ENCODE data around the gene TECRL.

The TECRL gene, protein sequence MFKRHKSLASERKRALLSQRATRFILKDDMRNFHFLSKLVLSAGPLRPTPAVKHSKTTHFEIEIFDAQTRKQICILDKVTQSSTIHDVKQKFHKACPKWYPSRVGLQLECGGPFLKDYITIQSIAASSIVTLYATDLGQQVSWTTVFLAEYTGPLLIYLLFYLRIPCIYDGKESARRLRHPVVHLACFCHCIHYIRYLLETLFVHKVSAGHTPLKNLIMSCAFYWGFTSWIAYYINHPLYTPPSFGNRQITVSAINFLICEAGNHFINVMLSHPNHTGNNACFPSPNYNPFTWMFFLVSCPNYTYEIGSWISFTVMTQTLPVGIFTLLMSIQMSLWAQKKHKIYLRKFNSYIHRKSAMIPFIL

GRCh38 chr4:64409300-64409699 is at the start of gene TECRL:
TSS of gene TECRL (minus strand) at chr4:64409450. CDS start at chr4:64409351, 99 bp downstream.
- DNase-seq (ENCODE audit: low read depth), result no peak

DNA sequence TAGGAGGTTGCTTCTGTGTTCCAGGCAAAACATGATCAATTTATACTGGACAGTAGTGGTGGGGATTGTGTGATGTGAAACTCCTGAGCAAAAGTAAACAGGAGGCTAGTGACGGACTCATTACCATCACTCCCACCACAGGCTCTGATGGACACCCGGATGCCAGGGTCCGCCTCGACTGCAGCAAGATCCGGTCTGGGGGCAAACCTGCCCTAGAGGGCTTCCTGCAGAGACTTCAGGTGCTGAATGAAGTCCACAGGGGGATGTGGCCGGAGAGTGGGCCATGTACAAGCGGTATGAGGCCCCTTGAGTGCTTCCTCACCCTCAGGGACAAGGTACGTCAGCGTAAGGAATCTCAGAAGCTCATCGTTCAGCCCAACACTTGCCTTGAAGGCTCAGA is 23.4 kb upstream of the TECRL start:
- DNase-seq (ENCODE audit: low read depth), result no peak

DNA sequence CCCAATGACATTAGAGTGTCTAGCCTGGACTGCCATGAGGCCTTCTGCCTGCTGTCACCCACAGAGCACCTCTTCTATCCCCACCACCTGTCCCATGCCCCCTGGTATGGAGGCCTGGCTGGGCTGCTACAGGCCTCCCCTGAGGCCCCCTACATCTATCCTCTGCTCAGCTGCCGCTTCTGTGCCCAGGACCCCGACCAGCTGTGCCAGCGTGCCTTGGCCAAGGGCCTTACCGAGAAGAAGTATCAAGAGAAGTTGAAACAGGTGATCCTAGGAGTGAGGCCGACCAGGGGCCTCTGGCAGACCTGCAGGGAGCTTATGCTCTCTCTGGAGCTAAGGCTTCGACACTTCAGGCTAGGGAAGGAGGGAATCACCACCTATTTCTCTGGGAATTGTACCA is 21.7 kb upstream of the TECRL start:
- no peak for DNase-seq (ENCODE audit: low read depth)

DNA sequence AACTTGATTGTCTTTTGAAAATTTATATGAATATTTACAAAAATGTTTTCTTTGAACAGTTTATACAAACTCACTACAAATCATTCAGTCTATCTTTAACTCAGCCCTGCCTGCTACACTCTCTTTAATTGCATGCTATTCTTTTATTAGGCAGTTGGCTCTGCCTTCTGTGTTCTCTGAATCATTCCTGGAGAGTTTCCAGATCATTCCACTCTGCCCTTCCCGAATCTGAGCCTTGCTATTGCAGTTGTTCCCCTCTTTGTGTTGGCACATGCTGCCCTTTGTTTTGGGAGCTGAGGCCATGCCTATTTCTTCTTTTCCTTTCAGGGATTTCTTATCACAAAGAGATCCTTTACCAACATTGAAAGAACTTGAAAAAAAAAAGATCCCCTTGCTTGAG is 8.7 kb upstream of the TECRL start:
- DNase-seq (ENCODE audit: low read depth), result no peak

GRCh38 chr4:64407000-64407399 is 2.2 kb downstream of the TECRL start:
- DNase-seq (ENCODE audit: low read depth), result no peak

DNA sequence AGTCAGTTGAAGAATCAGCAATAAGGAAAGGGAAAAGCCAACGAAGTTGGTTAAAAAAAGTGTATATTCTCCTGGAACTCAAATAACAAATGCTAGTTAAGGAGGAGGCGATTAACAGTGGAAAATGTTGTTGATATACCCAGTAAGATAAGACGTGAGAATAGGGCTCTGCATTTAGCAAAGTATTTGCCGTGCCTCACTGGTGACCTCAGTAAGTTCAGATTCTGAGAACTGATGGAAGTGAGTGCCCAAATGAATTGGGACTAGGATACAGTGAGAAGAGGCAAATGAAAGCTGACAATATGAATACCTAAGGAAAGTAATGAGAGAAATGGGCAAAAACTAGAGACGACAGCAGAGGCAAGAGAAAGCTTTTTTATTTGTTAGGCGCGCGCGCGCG is 3.5 kb downstream of the TECRL start:
- no peak for DNase-seq (ENCODE audit: low read depth)

DNA sequence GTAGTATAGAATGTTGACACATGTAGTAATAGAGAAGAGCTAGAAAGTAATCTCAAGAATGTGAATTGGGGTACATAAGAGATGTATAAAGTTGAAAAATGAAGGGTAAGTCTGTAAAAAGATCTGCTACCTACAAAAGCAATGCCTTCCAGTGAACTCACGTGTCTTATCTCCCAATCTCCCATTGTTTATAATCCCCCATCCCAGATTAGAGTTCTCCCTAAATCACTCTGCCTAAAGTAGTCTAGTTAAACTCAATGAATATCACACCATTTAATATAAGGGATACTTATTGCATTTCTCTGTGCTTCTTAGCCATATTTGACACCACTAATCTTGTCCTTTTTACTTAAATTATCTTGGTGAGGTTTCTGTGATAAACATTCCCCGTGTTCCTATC is 6.6 kb downstream of the TECRL start:
- DNase-seq (ENCODE audit: low read depth), result no peak

DNA sequence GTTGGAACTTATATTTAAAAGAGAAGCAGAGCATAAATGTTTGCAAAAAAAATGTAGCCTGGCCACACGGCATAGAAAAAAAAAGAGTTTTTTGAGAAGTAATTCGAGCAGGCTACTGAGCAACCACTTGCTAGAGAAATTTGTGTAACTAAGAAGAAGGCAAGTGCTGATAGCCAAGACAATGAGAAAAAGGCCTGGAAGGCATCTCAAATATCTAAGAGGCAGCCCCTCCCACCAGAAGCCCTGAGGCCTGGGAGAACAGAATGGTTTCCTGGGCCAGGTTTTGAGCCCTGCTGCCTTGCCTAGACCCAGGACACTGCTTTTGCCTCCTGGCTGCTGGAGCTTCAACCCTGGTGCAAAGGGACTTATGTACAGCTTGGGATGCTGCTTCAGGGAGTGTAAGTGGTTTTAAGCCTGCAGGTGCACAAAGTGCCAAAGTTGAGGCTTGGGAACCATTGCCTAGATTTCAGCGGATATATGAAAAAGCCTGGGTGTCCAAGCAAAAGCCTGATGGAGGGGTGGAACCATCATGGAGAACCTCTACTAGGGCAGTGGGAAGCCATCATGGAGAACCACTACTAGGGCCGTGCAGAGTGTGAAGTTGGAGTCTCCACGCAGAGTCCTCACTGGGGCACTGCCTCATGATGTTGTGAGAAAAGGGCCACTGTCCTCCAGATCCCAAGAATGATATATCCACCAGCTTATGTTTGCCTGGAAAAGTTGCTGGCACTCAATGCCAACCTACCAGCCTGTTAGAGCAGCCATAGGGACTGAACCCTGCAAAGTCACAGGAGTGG is 9.7 kb downstream of the TECRL start:
- no peak for DNase-seq (ENCODE audit: low read depth)

DNA sequence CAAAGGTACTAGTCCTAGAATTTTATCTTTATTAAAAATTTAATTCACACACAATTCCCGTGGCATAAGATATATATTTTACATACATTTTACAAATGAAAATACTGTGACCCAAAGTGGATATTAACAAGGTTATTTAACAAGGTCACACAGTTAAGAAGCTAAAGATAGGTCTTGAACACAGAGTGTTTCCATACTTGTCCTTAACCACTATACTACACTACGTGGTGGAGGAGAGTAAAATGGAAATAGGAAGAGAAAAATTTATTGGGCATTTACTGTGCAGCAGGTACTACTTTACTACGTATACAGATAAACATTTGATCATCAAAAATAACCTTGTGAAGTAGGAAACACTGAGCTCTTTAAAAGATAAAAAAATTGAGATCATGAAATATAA is 14.8 kb downstream of the TECRL start:
- DNase-seq (ENCODE audit: low read depth), result no peak

GRCh38 chr4:64388252-64388651 is 21.0 kb downstream of the TECRL start:
- DNase-seq (ENCODE audit: low read depth), result no peak

DNA sequence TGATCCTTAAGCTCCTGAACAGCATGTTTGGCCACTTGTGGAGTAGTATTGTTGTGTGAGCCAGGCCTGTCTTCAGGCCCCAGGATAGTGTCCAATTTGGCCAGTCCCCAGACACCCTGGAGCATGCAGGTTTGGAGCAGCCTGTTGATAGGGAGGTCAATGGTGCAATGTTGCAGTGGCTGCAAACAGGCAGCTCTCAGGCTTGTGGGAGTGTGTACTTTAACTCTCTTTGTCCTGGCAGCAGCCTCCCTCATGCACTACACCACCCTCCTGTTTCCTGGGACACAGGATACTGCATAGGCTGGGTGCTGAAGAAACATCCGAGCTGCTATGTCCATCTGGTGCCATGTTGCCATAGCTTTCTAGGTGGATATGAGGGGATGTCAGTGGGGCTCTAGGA is 24.0 kb downstream of the TECRL start:
- DNase-seq (ENCODE audit: low read depth), result no peak

DNA sequence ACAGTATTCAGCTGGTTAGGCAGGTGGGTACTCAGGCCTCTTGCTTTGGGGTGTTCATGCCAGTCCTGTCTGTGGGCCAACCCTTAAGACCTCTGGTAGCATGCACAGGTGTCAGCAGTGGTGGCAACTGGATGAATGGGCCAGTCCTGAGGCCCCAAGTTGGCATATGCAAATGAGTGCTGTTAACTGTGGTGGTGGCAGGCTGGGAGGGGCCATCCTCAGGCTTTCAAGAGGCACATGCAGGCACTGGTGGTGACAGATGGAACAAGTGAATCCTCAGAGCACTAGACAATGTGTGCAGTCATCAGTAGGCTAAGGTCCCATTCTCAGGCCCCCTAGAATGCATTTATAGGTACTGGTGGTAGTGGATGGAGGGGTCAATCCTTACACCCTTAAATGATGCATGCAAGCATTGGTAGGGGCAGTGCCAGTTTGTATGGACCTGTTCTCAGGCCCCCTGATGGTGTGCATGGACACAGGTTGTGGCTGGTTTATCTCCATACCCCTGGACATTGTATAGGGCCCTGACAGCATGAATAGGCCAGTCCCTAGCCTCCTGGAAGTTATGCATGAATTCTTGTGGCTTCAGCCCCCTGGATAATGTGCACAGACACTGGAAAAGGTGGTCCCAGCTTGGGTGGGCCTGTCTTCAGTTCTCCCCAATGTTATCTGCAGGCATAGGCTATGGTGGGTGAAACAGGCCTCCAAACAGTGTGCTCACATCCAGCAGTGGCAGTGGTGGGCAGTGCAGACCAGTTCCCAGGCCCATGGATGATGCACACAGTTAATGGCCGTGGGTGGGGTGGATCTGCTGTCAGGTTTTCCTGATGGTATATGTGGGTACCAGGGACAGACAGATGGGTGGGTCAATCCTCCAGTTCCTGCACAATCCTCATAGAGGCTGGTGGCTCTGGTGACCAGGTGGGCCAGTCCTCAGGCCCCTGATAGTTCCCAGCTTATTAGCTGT is 24.7 kb downstream of the TECRL start:
- DNase-seq (ENCODE audit: low read depth), result no peak

DNA sequence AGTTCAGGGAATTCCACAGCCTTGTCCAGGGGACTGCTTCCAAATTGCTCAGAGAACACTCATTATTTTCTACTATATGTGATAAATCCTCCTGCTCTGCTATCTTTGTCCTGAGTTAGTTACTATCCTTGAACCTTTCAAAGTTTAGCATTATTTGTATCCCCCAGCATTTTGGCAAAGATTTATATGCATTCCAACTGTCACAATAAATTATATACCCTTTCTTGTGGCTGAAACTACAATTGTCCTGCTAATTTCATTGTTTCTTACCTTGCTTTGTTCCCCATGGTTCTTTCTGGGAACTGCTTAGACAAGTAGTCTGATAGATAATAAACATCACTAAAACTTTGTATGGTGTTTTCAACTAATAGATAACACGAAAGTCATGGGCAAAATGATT is 40.5 kb downstream of the TECRL start:
- no peak for DNase-seq (ENCODE audit: low read depth)

DNA sequence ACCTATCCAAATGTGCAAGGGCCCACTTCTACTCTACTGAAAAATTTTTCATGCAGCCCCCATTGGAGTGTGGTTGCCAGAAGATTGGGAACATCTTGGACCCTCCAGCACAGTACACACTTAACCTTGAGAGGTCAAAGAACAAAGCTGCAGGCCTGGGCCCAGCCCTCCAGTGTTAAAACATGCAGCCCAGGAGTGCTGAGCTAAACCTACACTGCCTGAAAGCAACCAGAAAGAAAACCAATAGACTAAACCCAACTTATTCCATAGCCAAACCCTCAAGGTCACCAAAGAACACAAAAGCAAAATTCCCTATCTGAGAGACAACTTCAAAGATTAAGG is 47.9 kb downstream of the TECRL start:
- DNase-seq (ENCODE audit: low read depth), result no peak

- DNase-seq (ENCODE audit: low read depth), result no peak
These were observed 48.4 kb downstream of the TECRL start for GRCh38 chr4:64360664-64361398.

DNA sequence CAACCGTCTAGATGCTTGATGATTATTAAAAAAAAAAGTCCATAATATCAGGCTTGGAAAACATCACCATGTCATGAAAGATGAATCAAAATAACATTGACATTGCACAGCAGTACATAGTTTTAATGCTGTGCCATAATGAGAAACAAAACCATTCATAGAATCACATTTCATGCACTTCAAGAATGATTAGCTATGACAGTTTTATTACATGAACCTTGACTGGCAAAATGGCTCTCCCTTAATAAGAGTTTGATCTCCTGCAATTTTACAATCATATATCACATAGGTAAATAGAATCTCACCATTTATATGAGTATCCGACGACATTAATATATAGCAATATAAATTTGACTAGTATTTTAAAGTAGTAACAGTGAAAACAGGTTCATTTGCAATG is 49.8 kb downstream of the TECRL start:
- DNase-seq (ENCODE audit: low read depth), result no peak

DNA sequence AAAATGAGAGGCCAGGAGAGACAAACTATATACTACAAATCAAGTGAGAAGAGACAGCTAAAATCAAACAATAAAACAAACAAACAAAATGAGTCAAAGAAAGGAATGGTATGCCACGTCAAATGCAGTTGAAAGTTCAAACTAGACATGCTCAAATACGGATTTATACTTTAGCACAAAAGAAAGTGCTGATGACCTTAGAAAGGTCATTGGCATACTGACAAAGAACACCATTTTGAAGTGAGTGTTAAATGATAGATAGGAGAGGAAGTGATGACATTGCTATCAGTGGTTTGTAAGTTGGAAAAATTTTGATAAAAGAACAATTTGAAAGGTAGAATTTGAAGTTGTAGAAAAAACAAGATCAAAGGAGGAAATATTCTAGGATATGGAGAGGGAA is 55.3 kb downstream of the TECRL start:
- no peak for DNase-seq (ENCODE audit: low read depth)

DNA sequence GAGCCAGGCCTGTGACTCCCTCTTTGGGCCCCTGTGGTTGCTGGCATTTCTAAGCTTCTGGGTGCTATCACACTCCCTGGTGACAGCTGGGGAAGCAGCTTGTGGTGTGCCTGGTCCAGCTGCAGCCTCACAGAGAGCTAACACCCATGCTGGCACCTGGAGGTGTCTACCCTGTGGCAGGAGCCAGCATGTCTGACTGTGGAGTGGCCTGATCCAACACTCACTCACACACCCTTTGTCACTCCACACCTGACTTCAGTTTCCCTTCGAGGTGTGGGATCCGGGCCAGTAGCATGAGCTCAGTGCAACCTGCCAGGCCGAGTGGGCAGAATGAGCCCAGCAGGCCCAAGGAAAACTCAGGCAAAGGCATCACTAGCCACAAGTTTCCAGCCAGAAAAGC is 67.5 kb downstream of the TECRL start:
- DNase-seq (ENCODE audit: low read depth), result no peak

GRCh38 chr4:64340218-64341110 is 68.8 kb downstream of the TECRL start:
- DNase-seq (ENCODE audit: low read depth), result no peak

GRCh38 chr4:64334964-64335363 is 74.3 kb downstream of the TECRL start:
- DNase-seq (ENCODE audit: low read depth), result no peak

DNA sequence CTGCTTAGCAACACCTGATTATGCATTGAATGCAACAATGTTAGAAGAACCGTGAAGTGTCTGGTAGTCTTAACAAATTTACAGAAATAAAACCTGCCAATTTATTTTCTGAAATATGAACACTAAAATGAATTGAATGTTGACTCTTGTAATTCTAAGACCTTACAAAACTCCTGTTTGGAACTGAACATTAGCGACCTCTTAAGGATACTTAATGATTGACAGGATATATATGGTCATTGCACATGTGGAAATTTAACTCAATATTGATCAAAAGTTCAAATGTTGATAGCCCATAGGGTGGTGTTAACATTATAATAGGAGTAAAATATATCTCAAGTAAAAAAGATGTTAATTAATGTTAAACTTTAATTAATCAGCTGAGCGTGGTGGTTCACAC is 79.1 kb downstream of the TECRL start:
- no peak for DNase-seq (ENCODE audit: low read depth)

Data from activated T-cell treated with anti-CD3 and anti-CD28 coated beads for 24 hours (primary cell).